SK-N-MC (cell line): ENCODE results near the gene FSIP1.

Experiments used
- EZH2 ChIP-seq: fragments of 200-600 bp; sonication (generic); IDR thresholded peaks from one replicate; pipeline ENCODE4 v1.6.1; 2017; ENCODE audit warnings: antibody characterized with exemption
- FOXP2 ChIP-seq: optimal IDR thresholded peaks from 2 replicates; pipeline ENCODE3; 2011; ENCODE audit warnings: mild to moderate bottlenecking, moderate library complexity; ENCODE audit not compliant: insufficient read depth; ENCODE audit errors: extremely low read length, control extremely low read depth
- POLR2AphosphoS5 ChIP-seq: IDR thresholded peaks from 2 replicates; pipeline ENCODE4 v1.6.1; 2012; ENCODE audit warnings: mild to moderate bottlenecking, low read depth, low read length, borderline replicate concordance

DNA sequence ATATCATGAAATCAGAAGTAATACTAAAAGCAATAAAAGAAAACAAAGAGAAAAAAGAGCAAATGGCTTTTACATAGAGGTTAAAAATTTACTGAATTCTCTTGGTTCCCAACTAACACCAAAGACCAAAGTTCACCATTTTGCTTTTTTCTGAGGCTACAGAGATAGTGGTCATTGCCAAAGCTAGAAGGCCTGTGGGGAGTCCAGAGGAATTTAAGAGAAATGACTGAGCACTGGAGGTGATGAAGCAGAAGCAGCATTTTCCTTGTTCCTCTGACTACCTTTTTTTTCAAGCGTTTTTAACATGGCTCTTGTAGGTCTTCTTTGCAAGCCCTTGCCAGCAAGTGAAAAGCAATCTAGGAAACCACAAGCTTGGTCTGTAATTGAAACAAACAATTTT lies 143.6 kb downstream of the FSIP1 start:
- TF ChIP-seq EZH2, result no peak
- no peak for TF ChIP-seq POLR2AphosphoS5
- no peak for TF ChIP-seq FOXP2
